Activated T-cell treated with anti-CD3 and anti-CD28 coated beads, Interleukin-2, amount 50 U/mL, for 48 hours (primary cell): Measurements from ENCODE around the gene AFAP1.

Experiments used
- DNase-seq, 2 experiments: peaks; one replicate each; pipeline ENCODE4 v3.0.0-alpha.2; 2020

The AFAP1 gene

DNA sequence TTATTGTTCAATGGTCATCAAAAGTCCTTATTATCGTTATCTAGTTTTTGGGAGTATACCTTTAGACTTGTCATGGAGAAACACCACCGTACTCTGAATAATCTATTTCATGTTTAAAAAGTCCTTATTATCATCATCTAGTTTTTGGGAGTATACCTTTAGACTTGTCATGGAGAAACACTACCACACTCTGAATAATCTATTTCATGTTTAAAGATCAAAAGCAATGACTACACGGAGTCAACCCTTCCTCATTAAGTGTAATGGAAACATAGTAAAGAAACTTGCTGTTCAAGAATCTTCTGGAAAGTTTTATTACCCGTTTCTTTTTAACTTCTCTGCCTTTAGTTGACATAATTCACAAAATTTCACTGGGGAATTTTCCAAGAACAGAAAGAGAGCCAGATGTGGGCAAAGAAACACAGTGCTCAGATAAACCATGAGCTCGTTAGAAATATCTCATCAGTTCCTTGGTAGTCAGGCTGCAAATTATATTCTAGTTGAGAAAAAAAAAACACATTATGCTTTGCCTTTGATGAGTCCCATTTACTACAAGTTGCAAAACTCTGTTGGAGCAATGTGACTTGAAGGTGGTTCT, 158.8 kb downstream of the AFAP1 start:
- DNase-seq, result no peak

GRCh38 chr4:7779432-7779768, 160.3 kb downstream of the AFAP1 start:
- DNase-seq, result no peak

DNA sequence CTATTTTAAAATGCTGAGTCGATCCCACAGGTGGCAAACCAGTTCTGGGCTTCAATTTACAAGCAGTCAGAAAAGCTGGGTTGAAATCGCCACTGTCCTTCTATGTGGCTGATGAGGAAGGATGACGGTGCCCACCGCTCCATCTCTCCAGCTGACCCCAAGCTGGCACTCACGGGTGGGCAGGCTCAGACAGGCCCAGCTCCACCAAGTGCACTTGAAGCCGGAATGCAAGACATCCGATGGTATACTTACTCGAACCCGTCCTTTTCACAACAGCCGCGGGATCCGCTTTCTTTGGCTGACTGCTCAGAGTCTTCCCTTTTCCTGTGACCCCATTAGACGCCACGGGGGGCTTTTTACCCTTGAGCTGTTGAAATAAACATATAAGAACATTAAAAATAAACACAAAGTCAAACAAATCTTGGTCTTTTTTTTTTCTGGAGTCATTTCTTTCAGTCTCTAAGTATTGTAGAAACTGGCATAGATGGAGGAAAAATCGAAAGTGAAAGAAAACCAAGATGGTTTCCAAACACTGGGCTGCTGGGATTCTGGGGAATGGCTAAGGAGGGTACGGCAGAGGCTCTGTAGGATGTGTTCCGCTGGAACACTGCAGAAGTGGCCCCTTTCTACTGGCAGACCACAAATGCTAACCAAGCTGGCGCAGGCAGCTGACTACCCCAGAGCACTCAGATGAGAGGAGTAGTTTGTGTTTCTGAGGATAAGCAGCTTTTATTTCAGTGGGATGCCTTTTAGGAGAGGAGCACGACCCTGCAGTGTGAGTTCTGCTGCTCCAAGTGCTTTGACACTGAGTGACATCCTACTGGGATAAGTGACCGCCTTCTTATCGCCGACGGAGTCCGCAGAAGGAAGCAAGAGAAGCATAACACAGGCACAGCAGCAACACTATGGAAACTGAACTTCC, 160.9 kb downstream of the AFAP1 start:
- no peak for DNase-seq

DNA sequence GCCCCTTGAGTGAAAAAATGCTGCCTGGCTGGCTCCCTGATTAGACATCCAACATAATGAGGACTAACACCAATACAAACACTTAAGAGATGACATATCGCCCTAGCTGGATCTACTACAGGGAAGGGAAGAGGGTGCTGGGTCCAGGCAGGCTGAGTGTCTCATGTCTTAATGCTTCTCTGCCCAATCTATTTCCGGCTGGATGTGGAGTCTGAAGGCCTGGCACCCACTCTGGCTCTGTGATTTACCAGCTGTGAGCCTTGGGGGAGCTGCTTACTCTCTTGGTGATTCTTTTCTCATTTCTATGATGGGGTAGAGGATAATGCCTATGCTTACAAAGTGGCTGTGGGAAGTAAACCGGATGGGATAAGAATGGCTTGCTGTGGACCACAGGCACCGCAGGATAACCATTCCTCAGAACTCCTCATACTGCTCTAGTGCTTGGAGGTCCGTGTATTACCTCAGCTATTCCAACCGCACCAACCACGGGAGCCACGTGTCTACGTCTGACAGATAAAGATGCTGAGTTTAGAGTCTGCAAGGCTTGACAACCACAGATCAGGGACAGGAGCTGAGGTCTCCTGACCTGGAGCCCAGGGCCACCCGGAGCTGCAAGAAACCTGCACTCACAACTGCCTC, 161.7 kb downstream of the AFAP1 start:
- no peak for DNase-seq

GRCh38 chr4:7777017-7777710, 162.5 kb downstream of the AFAP1 start:
- DNase-seq, result no peak

DNA sequence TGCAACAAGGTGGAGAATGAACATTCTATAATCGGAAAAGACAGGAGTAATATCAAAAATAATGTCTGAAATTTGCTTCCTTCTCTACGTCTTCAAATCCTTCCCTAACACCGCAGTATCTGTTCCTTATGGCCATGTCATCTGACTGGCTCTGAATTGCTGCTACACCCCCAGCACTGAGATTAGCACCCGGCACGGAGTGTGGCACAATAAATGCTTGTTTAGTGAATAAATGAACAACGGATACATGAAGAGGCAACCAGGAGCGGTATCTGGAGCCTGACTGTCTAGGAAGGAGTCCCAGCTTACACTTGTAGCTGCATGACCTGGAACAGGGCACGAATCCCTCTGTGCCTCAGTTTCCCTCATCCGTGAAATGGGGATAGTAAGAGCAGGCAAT, 164.3 kb downstream of the AFAP1 start:
- DNase-seq, result no peak

- no peak for DNase-seq
Measured at GRCh38 chr4:7774301-7775294, 165.1 kb downstream of the AFAP1 start.

- no peak for DNase-seq
Measured at GRCh38 chr4:7773401-7774180, 166.1 kb downstream of the AFAP1 start.

GRCh38 chr4:7772711-7773385, 166.8 kb downstream of the AFAP1 start:
- no peak for DNase-seq

- DNase-seq, result no peak
Measured at GRCh38 chr4:7771541-7772507, 167.8 kb downstream of the AFAP1 start.

- peak in 1 of 2 experiments; percentile 54 for DNase-seq
Measured at GRCh38 chr4:7771056-7771455, 168.6 kb downstream of the AFAP1 start.

GRCh38 chr4:7770224-7771050, 169.2 kb downstream of the AFAP1 start:
- no peak for DNase-seq

GRCh38 chr4:7769396-7770223, 170.1 kb downstream of the AFAP1 start:
- no peak for DNase-seq

DNA sequence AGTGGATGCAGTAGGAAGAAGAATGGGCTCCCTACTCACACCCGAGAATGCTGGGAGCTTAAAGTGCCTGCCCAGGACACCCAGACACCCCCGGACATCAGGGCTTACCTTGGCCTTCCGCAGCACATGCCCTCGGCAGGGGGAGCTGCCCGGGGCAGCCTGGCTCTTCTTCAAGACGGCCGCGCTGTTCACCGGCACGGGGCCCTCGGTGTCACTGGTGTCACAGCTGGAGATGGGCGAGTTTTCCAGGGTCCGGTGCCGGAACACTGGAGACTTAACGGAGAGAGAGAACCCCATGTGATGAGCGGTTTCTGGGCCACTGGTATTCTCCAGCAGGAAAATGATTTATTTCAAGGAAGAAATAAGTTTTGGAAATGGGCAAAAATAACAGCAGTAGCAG, 170.9 kb downstream of the AFAP1 start:
- DNase-seq, result no peak

GRCh38 chr4:7767966-7768365, 171.7 kb downstream of the AFAP1 start:
- DNase-seq, result no peak

DNA sequence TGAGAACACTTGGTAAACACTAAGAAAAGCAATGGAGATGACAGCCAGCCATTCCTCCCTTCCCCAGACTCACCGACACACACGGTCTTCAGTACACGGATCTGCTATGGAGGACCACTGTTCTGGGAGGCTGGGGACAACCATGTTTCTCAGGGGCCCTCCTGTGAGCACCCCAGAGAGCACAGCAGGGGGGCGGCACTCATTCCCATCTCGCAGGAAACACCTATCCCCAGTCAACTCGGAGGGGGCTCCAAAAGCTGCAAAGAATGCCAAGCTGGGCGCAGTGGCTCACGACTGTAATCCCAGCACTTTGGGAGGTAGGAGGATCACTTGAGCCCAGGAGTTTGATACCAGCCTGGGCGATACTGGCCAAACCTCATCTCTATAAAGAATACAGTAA, 172.1 kb downstream of the AFAP1 start:
- no peak for DNase-seq

DNA sequence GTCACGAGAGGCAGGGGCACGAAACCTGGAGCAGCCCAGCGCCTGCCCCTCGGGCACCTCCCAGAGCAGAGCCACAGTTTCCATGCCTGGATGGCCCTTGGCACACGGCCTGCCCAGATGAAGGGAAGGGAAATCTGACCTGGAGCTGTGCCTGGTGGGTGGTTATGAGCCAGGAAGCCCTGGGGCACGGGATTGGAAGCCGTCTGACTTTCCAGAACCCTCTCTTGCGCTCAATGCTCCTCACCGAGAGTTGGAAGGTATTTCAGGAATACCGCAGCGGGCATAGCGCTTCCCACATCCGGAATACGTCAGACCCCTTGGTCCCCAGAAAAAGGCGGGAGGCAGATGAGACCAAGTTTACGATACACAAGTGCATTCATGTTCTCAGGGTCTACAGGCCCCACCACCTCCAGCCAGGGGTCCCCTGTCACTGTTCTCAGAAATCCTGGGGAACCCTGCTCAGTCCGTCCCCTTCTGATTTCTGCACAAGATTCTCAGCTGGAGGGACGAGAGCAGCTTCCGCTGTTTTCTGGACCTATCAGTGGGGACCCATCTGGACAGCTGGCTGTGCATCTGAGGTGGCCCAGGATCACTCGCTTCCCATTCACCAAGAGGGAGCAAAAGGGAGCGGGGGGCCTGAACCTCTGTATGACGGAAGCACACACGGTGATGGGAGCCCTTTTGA, 172.9 kb downstream of the AFAP1 start:
- no peak for DNase-seq
